Stimulated activated CD4-positive, alpha-beta T cell treated with anti-CD3 and anti-CD28 coated beads, Interleukin-4, amount 100 ng/mL, for 1 hour (primary cell): ENCODE results near the gene NECTIN2.
"Not testable (repeated sequence)": the region's sequence is repeated elsewhere in the genome, so short reads cannot be mapped to it uniquely, and the experiment has no call there.

Source experiments
- DNase-seq: peaks from one replicate; pipeline ENCODE4 v3.0.0-alpha.2; 2020

Gene NECTIN2

GRCh38 chr19:44855606-44856005 lies 9.5 kb downstream of the NECTIN2 start:
- no peak for DNase-seq

- DNase-seq: no peak
These were observed 10.5 kb downstream of the NECTIN2 start for GRCh38 chr19:44856421-44857083.

GRCh38 chr19:44857837-44858236 lies 11.7 kb downstream of the NECTIN2 start:
- DNase-seq: no peak

GRCh38 chr19:44861576-44861975 lies 15.5 kb downstream of the NECTIN2 start:
- DNase-seq: not testable (repeated sequence)

- no peak for DNase-seq
These were observed 17.9 kb downstream of the NECTIN2 start for GRCh38 chr19:44863990-44864389.

GRCh38 chr19:44865196-44865767 lies 19.2 kb downstream of the NECTIN2 start:
- no peak for DNase-seq

GRCh38 chr19:44866664-44867063 lies 20.6 kb downstream of the NECTIN2 start:
- DNase-seq: no peak

GRCh38 chr19:44867578-44867977 lies 21.5 kb downstream of the NECTIN2 start:
- no peak for DNase-seq

- no peak for DNase-seq
These were observed 23.8 kb downstream of the NECTIN2 start for GRCh38 chr19:44869733-44870470.

- DNase-seq: no peak
These were observed 25.7 kb downstream of the NECTIN2 start for GRCh38 chr19:44871809-44872208.

GRCh38 chr19:44872661-44873060 lies 26.6 kb downstream of the NECTIN2 start:
- no peak for DNase-seq

GRCh38 chr19:44874317-44874716 lies 28.2 kb downstream of the NECTIN2 start:
- DNase-seq: no peak

- DNase-seq: no peak
These were observed 29.8 kb downstream of the NECTIN2 start for GRCh38 chr19:44875666-44876451.

- no peak for DNase-seq
These were observed 30.9 kb downstream of the NECTIN2 start for GRCh38 chr19:44876930-44877535.

GRCh38 chr19:44878120-44878865 lies 32.2 kb downstream of the NECTIN2 start:
- DNase-seq: no peak

GRCh38 chr19:44879309-44880065 lies 33.4 kb downstream of the NECTIN2 start:
- DNase-seq: no peak

- DNase-seq: no peak
These were observed 36.0 kb downstream of the NECTIN2 start for GRCh38 chr19:44882063-44882462.

- not testable (repeated sequence) for DNase-seq
These were observed 36.7 kb downstream of the NECTIN2 start for GRCh38 chr19:44882619-44883397.

- DNase-seq: no peak
These were observed 37.8 kb downstream of the NECTIN2 start for GRCh38 chr19:44883922-44884321.

GRCh38 chr19:44884566-44884965 lies 38.5 kb downstream of the NECTIN2 start:
- no peak for DNase-seq

GRCh38 chr19:44886141-44886540 lies 40.0 kb downstream of the NECTIN2 start:
- DNase-seq: no peak
